GM18507 (cell line): ENCODE results near the gene STX7.

Experiments
- DNase-seq: peaks from one replicate; pipeline ENCODE4 v3.0.0; 2011; ENCODE audit warnings: low read depth; ENCODE audit not compliant: insufficient read length; ENCODE audit errors: extremely low spot score
- FAIRE-seq: peaks from 2 replicates; lab custom pipeline; 2011; peaks lifted over from hg19 to GRCh38; lab: Jason Lieb, UNC

STX7 gene

DNA sequence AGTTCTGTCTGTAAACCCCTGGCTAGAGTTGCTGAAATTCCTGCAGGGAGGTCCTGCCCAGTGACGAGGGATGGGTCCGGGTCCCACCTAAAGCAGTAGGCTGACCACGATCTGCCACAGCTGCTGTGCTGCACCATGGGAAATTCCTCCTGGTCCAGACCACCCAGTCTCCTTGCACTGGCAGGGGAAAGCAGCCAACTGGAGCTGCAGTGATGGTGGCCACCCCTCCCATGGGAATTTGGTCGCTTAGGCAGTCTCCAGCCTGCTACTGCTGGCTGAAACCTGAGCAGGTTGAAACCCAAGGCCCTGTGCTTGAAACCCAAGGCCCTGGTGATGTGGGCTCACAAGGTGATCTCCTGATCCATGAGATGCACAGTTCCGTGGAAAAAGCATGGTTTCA lies 87.7 kb downstream of the STX7 start:
- no peak for FAIRE-seq
- DNase-seq, result no peak

DNA sequence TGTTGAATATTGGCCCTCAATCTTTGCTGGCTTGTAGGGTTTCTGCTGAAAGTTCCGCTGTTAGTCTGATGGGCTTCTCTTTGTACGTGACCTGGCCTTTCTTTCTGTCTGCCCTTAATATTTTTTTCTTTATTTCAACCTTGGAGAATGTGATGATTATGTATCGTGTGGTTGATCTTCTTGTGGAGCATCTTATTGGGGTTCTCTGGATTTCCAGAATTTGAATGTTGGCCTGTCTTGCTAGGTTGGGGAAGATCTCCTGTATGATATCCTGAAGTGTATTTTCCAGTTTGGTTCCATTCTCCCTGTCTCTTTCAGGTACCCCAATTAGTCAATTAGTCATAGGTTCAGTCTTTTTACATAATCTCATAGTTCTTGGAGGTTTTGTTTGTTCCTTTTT lies 89.1 kb downstream of the STX7 start:
- FAIRE-seq (no peak), DNase-seq (no peak)

DNA sequence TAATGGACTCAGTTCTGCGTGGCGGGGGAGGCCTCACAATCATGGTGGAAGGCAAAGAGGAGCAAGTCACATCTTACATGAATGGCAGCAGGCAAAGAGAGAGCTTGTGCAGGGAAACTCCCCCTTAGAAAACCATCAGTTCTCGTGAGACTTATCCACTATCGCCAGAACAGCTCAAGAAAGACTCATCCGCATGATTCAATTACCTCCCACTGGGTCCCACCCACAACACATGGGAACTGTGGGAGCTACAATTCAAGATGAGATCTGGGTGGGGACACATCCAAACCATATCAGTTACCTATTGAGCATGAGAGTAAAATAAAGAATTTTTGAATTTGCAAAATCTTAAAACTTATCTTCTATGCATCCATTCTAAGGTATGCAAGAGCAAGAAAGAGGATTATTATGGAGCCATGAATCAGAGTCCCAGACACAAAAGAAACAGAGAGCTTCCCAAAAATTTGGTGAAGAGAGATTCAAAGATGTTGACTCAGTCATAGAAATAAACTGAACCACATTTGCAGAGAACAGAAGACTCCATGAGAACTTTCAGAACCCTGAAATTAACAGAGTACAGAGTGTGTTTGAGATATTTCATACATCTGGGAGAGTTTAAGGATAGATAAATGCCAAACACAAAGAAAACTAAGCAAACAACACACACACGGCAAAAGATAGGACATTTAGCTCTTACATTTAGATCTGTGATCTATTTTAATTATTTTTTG lies 94.5 kb downstream of the STX7 start:
- FAIRE-seq (no peak), DNase-seq (no peak)

DNA sequence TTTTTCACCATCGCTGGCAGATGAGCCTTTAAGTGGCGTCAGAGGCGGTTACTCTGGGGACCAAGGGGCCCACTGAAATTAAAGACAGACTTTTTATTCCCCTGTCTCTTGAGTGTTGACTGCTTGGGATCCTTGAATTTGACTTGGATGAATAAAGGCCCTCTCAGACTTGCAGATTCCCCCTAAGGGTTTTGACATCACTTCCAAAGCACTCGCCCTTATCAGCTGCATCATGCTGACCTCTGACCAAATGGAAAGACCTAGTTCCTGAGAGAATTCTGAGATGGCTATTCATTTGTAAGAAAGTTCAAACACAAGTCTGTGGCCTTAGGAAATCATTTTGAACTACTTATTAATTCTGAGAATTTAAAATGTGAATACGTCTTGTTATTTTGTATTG lies 98.2 kb downstream of the STX7 start:
- no peak for FAIRE-seq
- no peak for DNase-seq

DNA sequence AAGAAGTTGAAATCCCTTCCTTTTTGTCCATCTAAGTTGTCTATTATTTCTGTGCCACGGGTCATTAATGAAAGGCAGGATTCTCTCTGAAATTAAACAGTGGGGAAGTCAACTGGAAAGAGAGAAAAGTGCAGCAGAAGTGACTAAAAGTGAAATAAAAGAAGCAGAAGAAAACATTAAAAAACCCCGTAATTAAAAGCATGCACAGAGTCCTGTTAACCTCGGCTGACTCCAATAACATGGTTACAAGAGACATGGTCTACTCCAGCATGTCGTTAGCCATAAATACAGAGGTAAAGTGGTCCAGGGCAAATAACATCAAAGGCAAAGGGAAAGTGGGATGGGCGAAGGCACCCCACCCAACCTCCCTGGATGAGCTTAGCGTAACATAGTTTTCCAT lies 98.6 kb downstream of the STX7 start:
- no peak for FAIRE-seq
- no peak for DNase-seq

DNA sequence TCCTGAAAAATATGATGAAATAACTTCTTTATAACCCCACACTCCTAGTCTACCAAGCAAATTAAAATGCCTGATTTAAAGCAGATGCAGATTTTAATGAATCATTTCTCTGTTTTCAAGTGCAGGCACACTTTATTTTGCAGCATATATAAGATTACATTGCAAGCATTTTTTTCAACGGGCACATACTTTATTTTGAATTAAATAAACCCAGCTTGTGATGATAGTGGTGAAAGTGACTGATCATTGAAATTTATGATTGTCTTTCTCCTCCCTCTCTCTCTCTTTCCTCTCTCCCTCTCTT lies 99.5 kb downstream of the STX7 start:
- DNase-seq (no peak), FAIRE-seq (no peak)

DNA sequence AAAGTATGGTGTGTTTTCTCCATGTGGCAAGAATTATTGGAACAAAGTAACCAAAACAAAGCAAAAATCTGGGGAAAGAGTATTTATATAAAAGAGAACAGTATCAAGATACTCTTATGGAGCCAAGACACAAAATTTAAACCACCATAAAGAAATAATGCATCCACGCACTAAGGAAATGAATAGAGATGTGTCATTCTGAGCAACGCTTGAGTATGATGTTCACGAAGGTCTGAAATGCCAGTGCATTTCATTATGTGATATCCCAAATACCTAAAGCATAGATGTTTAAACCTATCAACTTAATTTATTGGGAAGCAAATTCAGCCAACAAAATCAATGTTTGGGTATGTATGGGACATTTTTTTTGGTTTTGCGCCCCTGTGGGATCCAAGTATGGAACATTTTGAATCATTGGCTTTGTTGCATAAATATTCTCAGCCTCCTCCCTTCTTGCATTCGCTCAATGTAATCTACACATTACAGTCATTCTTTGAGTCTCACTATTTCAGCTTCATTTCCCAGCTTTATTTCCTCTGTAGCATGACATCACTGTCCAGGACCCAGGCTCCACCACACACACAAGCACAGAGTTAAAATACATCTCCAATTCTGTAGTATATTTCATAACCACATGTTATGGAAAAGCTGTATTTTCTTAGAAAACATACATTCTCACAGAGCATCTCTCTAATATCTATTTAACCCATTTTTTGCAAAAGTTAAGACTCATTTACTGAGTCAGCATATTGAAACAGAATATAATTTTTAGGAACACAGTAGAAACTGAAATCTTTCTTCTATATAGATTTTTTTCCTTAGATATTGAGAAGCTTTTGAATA lies 100.0 kb downstream of the STX7 start:
- DNase-seq (no peak), FAIRE-seq (no peak)

DNA sequence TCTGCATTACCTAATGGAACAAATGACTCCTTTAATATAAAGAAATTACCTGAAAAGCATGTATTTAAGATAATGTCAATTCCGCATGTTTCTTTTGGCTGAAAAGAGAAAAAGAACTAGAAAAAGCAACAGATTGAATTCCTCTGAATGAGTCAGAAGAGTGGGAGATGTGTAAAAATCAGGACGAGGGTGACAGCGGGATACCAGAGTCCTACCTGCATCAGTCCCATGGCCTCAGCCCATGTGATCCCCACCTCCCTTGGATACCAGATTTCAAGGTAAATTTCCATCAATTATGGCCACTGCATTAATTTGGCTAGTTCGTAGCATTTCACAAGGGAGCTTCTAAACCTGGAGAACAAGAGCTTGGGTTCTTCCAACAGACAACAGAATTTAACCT lies 101.6 kb downstream of the STX7 start:
- DNase-seq (no peak), FAIRE-seq (no peak)

DNA sequence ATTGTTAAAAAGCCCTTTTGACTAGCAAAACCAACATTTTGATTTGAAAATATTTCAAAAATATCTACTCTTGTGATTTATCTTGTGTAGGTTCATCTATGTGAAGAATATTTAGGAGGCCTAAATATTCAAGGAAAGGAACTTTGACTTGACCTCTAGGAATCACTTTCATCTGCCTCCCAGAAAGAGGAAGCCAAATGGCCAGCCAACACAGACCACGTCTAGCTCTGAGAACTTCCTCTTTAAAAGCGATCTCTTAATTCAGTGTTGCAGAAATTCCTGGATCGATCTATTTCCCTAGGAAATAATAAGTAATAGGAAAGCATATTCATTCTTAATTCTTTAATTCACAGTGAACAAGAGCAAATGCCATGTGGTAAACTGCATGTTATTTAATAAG lies 102.1 kb downstream of the STX7 start:
- no peak for DNase-seq
- FAIRE-seq, result no peak

DNA sequence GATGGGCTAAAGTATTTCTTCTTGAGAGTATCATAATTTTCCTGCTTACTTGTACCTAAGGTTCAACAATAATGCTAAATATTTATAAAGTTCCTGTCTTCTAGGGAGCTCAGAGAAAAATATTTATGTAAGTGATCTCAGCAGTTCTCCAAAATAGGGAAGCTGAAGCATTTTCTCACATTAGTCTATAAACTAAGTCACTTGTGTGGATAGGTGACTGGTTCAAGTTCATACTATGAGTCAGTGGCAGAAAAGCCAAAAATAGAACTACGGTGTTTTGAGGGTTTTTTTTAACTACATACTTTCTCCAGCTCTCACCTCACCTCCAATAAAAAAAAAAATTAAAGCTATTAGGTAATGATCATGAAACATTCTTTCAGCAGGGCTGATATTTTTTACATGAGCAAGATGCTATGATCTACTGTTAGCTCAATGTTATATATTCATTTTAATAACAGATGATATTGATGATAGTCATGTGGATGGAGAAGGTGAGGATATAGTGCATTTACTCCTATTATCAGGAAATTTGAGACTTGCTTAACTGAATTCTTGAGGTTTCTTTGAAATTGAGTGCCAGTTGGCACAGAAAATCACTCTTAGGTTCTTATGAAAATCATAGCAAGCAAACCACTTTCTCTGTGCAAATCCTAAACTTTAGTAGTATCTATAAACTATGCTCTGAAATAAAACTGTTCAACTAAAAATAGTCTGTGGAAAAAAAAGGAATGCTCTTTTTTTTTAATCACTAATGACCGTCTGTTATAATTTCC lies 107.6 kb downstream of the STX7 start:
- FAIRE-seq (peak; percentile 84), DNase-seq (peak; percentile 15)

DNA sequence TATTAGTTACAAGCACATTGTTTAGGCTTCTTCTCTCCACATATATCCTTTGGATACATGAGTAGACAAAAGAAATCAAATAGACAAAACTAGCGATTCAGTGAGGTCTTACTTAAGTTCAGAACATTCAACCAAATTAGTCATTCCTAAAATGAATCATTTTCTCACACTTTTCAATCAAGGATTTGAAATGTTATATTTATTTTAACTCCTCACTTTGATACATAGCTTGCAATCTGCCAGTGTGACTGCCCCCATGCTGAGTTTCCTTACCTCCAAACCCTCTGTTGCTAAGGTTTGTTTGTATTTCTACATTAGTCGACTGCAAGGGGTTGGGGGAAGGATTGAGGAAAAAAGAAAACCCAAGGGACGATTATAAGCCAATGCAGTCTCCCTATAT lies 108.2 kb downstream of the STX7 start:
- DNase-seq, result no peak
- FAIRE-seq, result peak; percentile 15

DNA sequence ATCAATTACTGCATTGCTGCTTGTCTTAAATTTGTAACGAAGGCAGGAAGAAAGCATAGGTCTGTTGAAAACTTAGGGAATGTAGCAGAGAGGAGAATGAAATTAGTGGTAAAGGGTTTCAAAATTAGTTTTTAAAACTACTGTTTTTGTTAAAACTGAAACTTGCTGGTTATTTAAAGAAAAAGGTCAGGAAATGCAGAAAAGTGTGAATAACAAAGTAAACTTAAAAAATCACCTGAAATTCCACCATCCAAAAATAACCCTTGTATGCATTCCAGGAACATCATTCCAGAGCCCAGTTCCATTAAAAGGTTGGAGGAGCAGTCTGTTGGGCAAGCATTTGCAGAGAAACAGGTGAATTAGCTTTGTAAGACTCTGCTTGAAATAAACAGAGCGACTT lies 108.6 kb downstream of the STX7 start:
- FAIRE-seq, result peak; percentile 35

DNA sequence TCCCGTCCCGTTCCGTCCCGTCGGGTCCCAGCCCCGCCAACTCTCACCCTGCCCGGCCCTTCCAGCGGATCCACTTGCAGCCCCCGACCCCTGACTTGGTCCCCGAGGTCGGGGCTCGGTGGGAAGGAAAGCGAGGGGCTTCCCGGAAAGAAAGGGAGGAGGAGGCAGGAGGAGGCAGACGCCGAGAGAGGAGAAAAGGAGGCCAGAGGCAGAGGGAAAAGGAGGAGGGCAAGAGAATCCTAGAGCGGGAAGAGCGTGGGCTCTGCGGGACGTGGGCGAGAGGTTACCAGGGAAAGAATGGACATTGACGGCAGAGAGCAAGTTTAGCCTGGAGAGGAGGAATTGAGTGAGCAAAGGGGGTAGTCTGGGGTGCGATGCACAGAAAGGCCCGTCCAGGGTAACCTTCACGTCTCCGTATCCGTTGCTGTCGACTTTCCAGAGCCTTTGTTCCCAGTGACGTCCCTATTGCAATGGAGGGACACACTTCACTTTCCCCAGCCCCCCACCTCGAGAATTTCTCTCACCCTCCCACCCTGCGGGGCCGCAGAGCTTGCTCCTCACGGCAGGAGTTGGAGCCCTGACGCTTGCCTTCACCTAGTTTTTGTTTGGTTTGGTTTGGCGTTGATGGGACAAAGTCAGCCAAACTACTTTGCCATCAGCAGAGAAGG lies 111.2 kb downstream of the STX7 start:
- FAIRE-seq (no peak), DNase-seq (no peak)

More for the DNA sequence above, 108.6 kb downstream of the STX7 start:
- DNase-seq, result no peak

DNA sequence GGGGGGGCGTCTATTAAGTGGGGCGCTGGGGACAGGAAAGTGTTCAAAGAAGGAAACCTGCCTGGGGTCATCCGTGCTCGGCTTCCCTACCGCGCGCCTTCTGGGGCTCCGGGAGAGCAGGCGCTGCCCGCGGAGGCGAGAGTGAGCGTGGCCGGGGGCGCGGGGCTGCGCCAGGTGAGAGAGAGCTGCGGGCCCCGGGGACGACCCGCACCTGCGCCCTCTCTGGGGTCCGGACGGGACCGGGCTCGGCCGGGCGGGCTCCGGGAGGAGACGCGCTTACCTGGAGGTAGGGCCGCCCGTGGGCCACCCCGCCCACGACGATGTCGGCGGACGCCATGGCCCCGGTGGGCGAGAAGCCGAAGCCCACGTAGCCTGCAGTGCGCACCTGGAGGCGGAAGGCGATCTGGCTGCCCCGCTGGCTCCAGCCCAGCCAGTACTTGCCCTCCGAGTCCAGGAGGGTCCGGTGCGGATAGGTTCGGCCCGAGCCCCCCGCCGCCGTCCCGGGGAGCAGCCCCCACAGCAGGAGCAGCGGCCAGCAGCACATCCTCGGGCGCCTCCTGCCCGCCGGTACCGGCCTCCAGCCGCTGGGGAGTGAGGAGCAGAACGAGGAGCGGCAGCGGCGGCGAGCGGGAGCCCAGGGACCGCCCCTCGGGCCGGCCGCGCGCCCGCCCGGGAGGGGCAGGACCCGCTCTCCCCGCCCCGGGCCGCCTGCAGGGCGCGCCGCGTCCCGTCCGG lies 111.9 kb downstream of the STX7 start, which contains the start of gene MOXD1:
Gene MOXD1, minus strand, starts transcription at position 593 of the 735 bp plus-strand sequence. Its CDS starts 49 bp downstream, at position 544.
- FAIRE-seq (no peak), DNase-seq (peak; percentile 12)

DNA sequence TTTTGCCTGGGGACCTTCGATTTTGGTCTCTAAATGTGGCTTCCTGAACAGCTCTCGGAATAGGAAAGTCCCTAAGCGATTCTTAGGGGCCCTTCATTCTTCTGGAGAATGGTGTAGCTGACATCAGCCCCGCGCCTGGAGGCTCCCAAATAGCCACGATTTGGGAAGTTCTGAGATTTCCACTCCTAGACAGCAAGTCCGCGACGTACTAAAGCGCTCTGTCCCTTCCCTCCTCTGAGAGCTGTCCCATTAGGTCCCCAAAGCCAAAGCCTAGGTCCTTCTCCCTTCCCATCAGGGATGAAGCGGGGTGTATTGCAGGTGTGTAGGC lies 112.4 kb downstream of the STX7 start:
- no peak for FAIRE-seq

DNA sequence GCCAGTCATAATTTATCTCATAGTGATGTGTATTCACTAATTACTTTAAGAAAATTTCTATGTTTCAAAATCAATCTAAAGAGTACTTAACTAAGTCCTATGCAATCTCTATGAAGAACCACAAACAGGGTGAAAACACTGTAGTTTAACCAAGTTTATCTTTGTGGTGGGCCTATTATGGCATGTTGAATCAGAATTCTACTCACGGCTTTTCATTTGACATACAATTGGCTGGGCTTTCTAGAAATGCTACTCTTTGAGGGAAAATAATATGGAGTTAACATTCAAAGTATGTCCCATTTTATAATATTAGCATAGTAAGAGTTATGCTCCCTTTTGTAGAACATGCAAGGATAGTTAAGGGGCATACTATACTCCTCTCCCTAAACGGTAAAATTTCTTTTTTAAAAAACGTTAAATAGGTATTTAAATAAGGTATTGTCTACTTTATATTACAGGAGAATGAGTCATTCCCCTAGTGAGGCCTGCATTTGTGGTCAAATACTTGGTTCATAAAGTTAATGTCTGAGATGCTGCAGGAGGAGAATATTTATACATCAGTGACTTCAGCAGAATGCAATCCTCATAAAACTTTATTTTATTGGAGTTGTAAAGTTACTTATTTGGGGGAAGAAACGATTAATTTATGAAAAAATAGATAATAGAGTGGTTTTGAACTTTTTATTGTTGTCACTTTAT lies 113.4 kb downstream of the STX7 start:
- no peak for FAIRE-seq

More for the DNA sequence above, 112.4 kb downstream of the STX7 start:
- no peak for DNase-seq

More for the DNA sequence above, 113.4 kb downstream of the STX7 start:
- DNase-seq, result no peak
